HG02870 (cell line): ENCODE results near the gene LRRC74B.
A peak's percentile ranks its signal among the peaks of the same experiment; 100 is the strongest.

ENCODE experiments used
- ATAC-seq: cut with Tn5 transposase; IDR thresholded peaks from one replicate; pipeline ENCODE4 v1.9.1; 2021; ENCODE audit warnings: mild to moderate bottlenecking, moderate library complexity; ENCODE audit not compliant: unreplicated experiment

Gene LRRC74B

DNA sequence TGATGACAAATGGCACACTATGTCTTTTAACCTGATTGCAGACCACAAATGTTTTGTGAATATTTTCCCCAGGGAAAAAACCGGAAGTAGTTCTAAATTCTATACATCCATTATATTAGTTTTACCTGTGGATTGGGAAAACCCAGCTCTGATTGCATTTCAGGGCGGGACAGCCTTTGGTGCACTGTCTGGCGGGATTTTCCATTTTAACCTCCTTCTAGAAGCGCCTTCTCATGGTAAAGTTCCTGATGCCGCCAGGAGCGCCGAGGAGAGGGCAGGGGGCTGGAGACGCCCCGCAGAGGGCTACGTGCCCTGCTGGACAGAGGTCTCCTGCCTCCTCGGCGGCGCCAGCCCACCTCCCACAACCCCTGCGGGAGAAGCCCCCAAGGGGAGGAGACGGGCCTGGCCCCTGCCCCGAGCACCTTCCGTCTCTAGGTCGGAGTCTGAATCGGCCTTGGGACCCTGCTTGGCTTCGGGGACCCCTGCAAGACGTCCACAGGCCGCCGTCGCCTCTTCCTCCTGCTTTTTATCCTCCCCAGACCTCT, 32.0 kb upstream of the LRRC74B start:
- ATAC-seq = no peak

- ATAC-seq = peak; percentile 66
Observed at GRCh38 chr22:21014202-21014725, 31.5 kb upstream of the LRRC74B start.

GRCh38 chr22:21014726-21015465, 30.9 kb upstream of the LRRC74B start, which contains the start of gene P2RX6:
P2RX6 (plus strand) TSS chr22:21015165; CDS start chr22:21015175, 10 bp downstream.
- no peak for ATAC-seq

DNA sequence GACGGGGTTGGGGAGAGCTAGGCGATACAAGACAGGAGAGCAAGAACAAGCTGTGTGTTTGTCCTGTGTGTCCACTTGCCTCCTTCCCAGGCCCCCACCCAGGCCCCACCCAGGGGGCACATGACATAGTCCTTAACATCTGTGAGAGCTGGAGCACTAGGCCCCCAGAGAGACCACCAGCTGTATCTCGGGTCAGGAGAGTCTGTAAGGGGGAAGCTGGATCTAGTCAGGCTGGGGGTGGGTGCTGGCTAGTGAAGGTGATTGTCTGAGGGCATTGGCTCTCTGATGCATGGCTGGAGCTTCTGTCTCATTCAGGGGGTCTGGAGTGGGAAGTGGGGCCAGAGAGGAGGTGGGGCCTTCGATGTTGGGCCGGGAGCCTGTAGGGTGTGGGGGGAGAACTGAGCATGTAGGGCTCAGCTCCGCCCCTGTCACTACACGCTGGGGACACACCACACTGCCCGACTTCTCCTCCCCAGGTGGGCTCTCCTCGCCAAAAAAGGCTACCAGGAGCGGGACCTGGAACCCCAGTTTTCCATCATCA, 30.2 kb upstream of the LRRC74B start:
- no peak for ATAC-seq

GRCh38 chr22:21016644-21017420, 28.9 kb upstream of the LRRC74B start:
- ATAC-seq = no peak

DNA sequence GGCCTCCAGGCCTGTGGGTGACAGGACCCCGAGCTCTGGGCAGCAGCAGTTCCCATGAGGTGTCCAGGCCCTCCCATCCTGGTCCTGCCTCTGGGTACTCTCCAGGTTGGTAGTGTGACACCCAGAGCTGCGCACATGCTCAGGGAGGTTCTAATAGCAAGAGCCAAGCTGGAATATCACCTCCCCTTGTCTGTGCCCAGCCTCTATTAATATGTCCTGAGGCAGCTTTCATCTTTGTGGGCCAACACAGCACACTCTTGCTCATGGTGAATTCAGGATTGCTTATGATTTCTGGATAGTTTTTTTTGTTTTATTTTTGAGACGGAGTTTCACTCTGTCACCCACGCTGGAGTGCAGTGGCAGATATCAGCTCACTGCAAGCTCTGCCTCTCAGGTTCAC, 27.4 kb upstream of the LRRC74B start:
- no peak for ATAC-seq

- ATAC-seq = no peak
Observed at GRCh38 chr22:21020802-21021429, 24.8 kb upstream of the LRRC74B start.

DNA sequence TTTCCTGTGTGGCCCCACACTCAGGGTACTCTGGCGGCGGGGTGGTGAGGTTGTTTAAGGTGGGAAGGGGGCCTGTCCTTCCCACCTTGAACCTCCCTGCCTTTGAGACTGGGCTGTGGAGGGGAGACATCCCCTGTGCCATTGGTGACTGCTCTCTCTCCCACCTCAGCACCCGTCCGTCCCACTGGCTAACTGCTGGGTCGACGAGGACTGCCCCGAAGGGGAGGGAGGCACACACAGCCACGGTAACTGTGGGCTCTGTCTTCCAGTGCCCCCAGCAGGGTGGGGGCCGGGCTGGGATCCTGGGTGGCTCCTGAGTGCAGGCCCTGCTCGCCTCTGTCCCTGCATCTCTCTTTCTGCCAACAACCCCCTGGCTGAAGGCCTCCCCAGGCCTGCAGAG, 23.2 kb upstream of the LRRC74B start:
- no peak for ATAC-seq

- ATAC-seq = no peak
Observed at GRCh38 chr22:21022955-21023614, 22.7 kb upstream of the LRRC74B start.

DNA sequence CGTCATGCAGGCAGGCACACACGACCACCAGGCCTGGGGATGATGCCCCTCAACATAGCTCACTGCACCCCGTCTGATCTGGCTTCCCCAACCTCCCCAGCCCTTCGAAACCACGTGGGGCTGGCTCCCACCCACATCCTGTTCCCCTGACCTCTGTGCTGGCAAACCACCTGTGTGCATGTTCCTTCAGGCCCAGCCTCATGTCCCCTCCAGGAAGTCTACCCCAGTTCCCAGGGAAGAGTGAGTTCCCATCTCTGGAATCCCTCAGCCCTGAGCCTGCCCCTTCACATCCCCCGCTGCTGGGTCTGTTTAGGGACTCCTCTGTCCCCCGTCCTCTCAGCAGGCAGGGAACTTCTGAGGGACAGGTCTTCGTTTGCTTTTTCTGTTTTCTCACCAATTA, 20.5 kb upstream of the LRRC74B start:
- no peak for ATAC-seq

- ATAC-seq = no peak
Observed at GRCh38 chr22:21025763-21026755, 19.7 kb upstream of the LRRC74B start.

GRCh38 chr22:21026783-21027692, 18.7 kb upstream of the LRRC74B start:
- ATAC-seq = no peak

- no peak for ATAC-seq
Observed at GRCh38 chr22:21028277-21029251, 17.2 kb upstream of the LRRC74B start.

GRCh38 chr22:21029486-21030025, 16.2 kb upstream of the LRRC74B start:
- no peak for ATAC-seq

- no peak for ATAC-seq
Observed at GRCh38 chr22:21030032-21030431, 15.7 kb upstream of the LRRC74B start.

DNA sequence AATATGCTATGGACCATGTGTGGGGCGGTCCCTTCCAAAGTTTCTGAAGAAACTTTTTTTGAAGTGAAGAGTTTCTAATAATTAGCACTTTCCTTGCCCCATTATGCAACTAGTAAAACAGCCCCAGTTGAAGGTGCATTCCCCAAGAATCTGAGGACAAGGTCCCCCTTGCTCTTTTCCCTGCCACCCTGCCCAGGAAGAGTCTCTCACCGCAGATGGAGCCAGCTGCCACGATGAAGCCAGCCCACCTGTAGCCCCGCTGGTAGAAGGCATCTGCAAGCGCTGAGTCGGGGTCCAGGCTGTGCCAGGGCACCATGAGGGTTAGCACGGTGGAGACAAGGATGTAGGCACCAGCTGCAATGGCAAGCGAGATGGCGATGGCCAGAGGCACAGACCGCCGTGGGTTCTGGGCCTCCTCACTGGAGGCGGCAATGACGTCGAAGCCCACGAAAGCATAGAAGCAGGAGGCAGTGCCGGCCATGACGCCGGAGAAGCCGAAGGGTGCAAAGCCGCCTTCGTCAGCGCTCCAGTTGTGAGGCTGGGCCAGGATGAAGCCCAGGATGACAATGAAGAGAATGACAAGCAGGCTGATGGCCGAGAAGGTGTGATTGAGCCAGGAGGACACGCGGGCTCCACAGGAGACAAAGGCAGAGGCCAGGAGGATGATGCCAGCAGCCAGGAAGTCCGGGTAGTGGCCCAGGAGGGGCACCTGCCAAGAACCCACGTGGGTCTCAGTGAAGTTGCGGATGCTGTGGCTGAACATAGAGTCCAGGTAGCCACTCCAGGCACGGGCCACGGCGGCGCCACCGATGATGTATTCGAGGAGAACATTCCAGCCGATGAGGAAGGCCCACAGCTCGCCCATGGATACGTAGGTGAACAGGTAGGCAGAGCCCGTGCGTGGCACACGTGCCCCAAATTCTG, 14.9 kb upstream of the LRRC74B start:
- ATAC-seq = no peak
